GM23338 (cell line): ENCODE data around the gene ALDH18A1. TPM values are rescaled to one million over a fixed set of nuclear protein-coding genes. Genes with fewer than 3 reads are reported as not detected.
A peak's percentile ranks its signal among the peaks of the same experiment; 100 is the strongest.

ENCODE experiments used
- ATAC-seq: fragments of 200-7000 bp; cut with Tn5 transposase; 3 replicates; pipeline ENCODE4 v1.9.1; 2020
- DNase-seq: peaks from one replicate; pipeline ENCODE4 v3.0.0-alpha.2; 2015; ENCODE audit warnings: low spot score
- H2AFZ ChIP-seq: fragments of 200-600 bp; sonication (generic); 2 replicates; pipeline ENCODE4 v1.8.0; 2016; ENCODE audit warnings: antibody characterized with exemption, mild to moderate bottlenecking, moderate library complexity
- H3F3A ChIP-seq: fragments of 200-600 bp; sonication (generic); replicated peaks from 2 replicates; pipeline ENCODE4 v1.8.0; 2017; ENCODE audit warnings: antibody characterized with exemption, mixed run types, low read depth
- H3K27ac ChIP-seq: fragments of 200-600 bp; sonication (generic); 2 replicates; pipeline ENCODE4 v1.6.1; 2016; ENCODE audit warnings: low read depth
- H3K27me3 ChIP-seq: fragments of 200-600 bp; sonication (generic); 2 replicates; pipeline ENCODE4 v1.8.0; 2016; ENCODE audit warnings: mild to moderate bottlenecking, mixed run types, moderate library complexity; ENCODE audit not compliant: insufficient read depth
- H3K36me3 ChIP-seq: fragments of 200-600 bp; sonication (generic); 2 replicates; pipeline ENCODE4 v1.8.0; 2016; ENCODE audit warnings: mild to moderate bottlenecking; ENCODE audit not compliant: insufficient read depth
- H3K4me1 ChIP-seq: fragments of 200-600 bp; sonication (generic); 2 replicates; pipeline ENCODE4 v1.8.0; 2016; ENCODE audit warnings: mild to moderate bottlenecking, moderate library complexity; ENCODE audit not compliant: insufficient read depth
- H3K4me2 ChIP-seq: fragments of 200-600 bp; sonication (generic); 2 replicates; pipeline ENCODE4 v1.7.1; 2017; ENCODE audit warnings: mixed run types
- H3K4me3 ChIP-seq: fragments of 200-600 bp; sonication (generic); 2 replicates; pipeline ENCODE4 v1.6.1; 2016; ENCODE audit warnings: mixed run types
- H3K79me2 ChIP-seq: fragments of 200-600 bp; sonication (generic); replicated peaks from 2 replicates; pipeline ENCODE4 v1.8.0; 2017; ENCODE audit warnings: mild to moderate bottlenecking; ENCODE audit not compliant: insufficient read depth
- H3K9me2 ChIP-seq: fragments of 200-600 bp; sonication (generic); 2 replicates; pipeline ENCODE4 v1.8.0; 2017; ENCODE audit not compliant: insufficient read depth
- H4K20me1 ChIP-seq: fragments of 200-600 bp; sonication (generic); replicated peaks from 2 replicates; pipeline ENCODE4 v1.8.0; 2017; ENCODE audit warnings: mild to moderate bottlenecking; ENCODE audit not compliant: insufficient read depth
- H3K27ac Mint-ChIP-seq: 2 replicates; pipeline ENCODE4 v1.8.0; 2020; ENCODE audit warnings: inconsistent platforms, mild to moderate bottlenecking, moderate library complexity, mixed read lengths
- H3K27me3 Mint-ChIP-seq: 3 replicates; pipeline ENCODE4 v1.8.0; 2022; ENCODE audit warnings: low read depth, mild to moderate bottlenecking, moderate library complexity, mixed read lengths, inconsistent platforms; ENCODE audit not compliant: insufficient read depth, poor library complexity
- H3K36me3 Mint-ChIP-seq: 3 replicates; pipeline ENCODE4 v1.8.0; 2021; ENCODE audit warnings: low read depth, mild to moderate bottlenecking, inconsistent platforms, moderate library complexity, mixed read lengths
- H3K4me1 Mint-ChIP-seq: 3 replicates; pipeline ENCODE4 v1.8.0; 2020; ENCODE audit warnings: mild to moderate bottlenecking, inconsistent platforms, mixed read lengths
- H3K4me3 Mint-ChIP-seq: 3 replicates; pipeline ENCODE4 v1.8.0; 2021; ENCODE audit warnings: moderate library complexity, mild to moderate bottlenecking, inconsistent platforms, mixed read lengths
- H3K9me3 Mint-ChIP-seq: 3 replicates; pipeline ENCODE4 v1.8.0; 2020; ENCODE audit warnings: moderate library complexity, mild to moderate bottlenecking, inconsistent platforms, mixed read lengths
- CREB1 ChIP-seq: fragments of 250-450 bp; sonication (Bioruptor Pico); IDR thresholded peaks from 2 replicates; pipeline ENCODE4 v1.5.0; 2020; ENCODE audit warnings: low read depth, mild to moderate bottlenecking, moderate library complexity
- EZH2 ChIP-seq: fragments of 200-600 bp; sonication (generic); IDR thresholded peaks from one replicate; pipeline ENCODE4 v1.8.0; 2017; ENCODE audit warnings: antibody characterized with exemption, mild to moderate bottlenecking, low read depth; ENCODE audit not compliant: unreplicated experiment
- EZH2phosphoT487 ChIP-seq: fragments of 200-600 bp; sonication (generic); IDR thresholded peaks from one replicate; pipeline ENCODE4 v1.8.1; 2018; ENCODE audit warnings: antibody characterized with exemption; ENCODE audit not compliant: unreplicated experiment
- JUNB ChIP-seq: IDR thresholded peaks from one replicate; pipeline ENCODE4 v1.6.1; 2016; ENCODE audit warnings: antibody characterized with exemption; ENCODE audit not compliant: unreplicated experiment
- NANOG ChIP-seq: IDR thresholded peaks from 2 replicates; pipeline ENCODE4 v1.6.1; 2016; ENCODE audit warnings: antibody characterized with exemption, borderline replicate concordance
- POLR2AphosphoS5 ChIP-seq: IDR thresholded peaks from 2 replicates; pipeline ENCODE4 v1.6.1; 2016; ENCODE audit warnings: antibody characterized with exemption, low read depth
- STAT1 ChIP-seq: IDR thresholded peaks from one replicate; pipeline ENCODE4 v1.6.1; 2016; ENCODE audit warnings: antibody characterized with exemption; ENCODE audit not compliant: unreplicated experiment
- ZNF114 ChIP-seq: fragments of 250-450 bp; sonication (Bioruptor Pico); IDR thresholded peaks from 2 replicates; pipeline ENCODE4 v1.5.0; 2020; ENCODE audit warnings: mild to moderate bottlenecking, moderate library complexity
- ZNF331 ChIP-seq: fragments of 250-450 bp; sonication (Bioruptor Pico); IDR thresholded peaks from 2 replicates; pipeline ENCODE4 v1.5.0; 2020; ENCODE audit warnings: low read depth, mild to moderate bottlenecking, moderate library complexity
- polyA plus RNA-seq: library from polyadenylated mRNA; unstranded; fragments of >200 nt; fragmentation: Nextera tagmentation; extraction: Ambion mirVana; gene quantifications from 2 replicates; pipeline ENCODE4 v1.2.1, GENCODE V29; 2016
- total RNA-seq: library from RNA; depleted of rRNA; stranded (reverse); fragments of >200 nt; shearing (Covaris generic); gene quantifications from 2 replicates; pipeline ENCODE4 v1.2.3, GENCODE V29; 2014
- TF ChIP-seq, protein P1 (sequence below): IDR thresholded peaks from 2 replicates; pipeline ENCODE4 v1.6.1; 2016; ENCODE audit warnings: antibody characterized with exemption
- TF ChIP-seq, protein P2 (sequence below): IDR thresholded peaks from one replicate; pipeline ENCODE4 v1.6.1; 2018; ENCODE audit warnings: antibody characterized with exemption; ENCODE audit not compliant: unreplicated experiment
- TF ChIP-seq, protein P3 (sequence below): fragments of 250-450 bp; sonication (Bioruptor Pico); IDR thresholded peaks from 2 replicates; pipeline ENCODE4 v1.5.0; 2020; ENCODE audit warnings: mild to moderate bottlenecking, moderate library complexity
- TF ChIP-seq, protein P4 (sequence below), 2 experiments: fragments of 200-600 bp in 1 of 2; sonication (generic) in 1 of 2; conservative IDR thresholded peaks; 2 replicates each; pipeline versions ENCODE4 v1.5.1 to v1.6.1; 2016 to 2017; ENCODE audit warnings: antibody characterized with exemption in 2 of 2, low read depth in 2 of 2, mild to moderate bottlenecking in 2 of 2, moderate library complexity in 1 of 2

The ALDH18A1 gene
- total and polyA plus RNA-seq, 2 experiments from 2014 or later: 35.1 to 117 TPM

DNA sequence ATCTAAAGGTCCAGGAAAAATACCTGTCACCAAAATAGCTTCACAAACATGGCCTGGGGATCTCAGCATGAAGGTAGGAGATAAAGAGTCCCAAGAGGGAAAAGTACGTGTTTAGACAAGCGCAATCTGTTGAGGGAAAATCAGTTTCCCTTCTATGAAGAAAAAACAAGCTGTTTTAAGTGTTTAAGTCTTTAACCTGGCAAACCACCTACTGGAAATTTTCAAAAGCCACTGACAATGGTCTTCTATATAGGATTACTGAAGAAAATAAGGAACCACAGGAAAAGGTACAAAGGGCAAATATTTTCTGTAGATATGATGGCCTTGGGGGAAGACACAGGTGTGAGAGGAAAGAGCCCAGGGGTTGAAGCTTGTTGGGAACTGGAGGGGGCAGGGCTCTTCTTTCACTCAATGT, 21.2 kb downstream of the ALDH18A1 start:
- no peak for TF ChIP-seq ZNF331 (CRISPR knock-in tag)
- TF ChIP-seq CREB1: no peak
- TF ChIP-seq, protein P1, sequence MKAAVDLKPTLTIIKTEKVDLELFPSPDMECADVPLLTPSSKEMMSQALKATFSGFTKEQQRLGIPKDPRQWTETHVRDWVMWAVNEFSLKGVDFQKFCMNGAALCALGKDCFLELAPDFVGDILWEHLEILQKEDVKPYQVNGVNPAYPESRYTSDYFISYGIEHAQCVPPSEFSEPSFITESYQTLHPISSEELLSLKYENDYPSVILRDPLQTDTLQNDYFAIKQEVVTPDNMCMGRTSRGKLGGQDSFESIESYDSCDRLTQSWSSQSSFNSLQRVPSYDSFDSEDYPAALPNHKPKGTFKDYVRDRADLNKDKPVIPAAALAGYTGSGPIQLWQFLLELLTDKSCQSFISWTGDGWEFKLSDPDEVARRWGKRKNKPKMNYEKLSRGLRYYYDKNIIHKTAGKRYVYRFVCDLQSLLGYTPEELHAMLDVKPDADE: no peak
- no peak for TF ChIP-seq EZH2
- TF ChIP-seq, protein P2, sequence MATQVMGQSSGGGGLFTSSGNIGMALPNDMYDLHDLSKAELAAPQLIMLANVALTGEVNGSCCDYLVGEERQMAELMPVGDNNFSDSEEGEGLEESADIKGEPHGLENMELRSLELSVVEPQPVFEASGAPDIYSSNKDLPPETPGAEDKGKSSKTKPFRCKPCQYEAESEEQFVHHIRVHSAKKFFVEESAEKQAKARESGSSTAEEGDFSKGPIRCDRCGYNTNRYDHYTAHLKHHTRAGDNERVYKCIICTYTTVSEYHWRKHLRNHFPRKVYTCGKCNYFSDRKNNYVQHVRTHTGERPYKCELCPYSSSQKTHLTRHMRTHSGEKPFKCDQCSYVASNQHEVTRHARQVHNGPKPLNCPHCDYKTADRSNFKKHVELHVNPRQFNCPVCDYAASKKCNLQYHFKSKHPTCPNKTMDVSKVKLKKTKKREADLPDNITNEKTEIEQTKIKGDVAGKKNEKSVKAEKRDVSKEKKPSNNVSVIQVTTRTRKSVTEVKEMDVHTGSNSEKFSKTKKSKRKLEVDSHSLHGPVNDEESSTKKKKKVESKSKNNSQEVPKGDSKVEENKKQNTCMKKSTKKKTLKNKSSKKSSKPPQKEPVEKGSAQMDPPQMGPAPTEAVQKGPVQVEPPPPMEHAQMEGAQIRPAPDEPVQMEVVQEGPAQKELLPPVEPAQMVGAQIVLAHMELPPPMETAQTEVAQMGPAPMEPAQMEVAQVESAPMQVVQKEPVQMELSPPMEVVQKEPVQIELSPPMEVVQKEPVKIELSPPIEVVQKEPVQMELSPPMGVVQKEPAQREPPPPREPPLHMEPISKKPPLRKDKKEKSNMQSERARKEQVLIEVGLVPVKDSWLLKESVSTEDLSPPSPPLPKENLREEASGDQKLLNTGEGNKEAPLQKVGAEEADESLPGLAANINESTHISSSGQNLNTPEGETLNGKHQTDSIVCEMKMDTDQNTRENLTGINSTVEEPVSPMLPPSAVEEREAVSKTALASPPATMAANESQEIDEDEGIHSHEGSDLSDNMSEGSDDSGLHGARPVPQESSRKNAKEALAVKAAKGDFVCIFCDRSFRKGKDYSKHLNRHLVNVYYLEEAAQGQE: no peak
- TF ChIP-seq, protein P3, sequence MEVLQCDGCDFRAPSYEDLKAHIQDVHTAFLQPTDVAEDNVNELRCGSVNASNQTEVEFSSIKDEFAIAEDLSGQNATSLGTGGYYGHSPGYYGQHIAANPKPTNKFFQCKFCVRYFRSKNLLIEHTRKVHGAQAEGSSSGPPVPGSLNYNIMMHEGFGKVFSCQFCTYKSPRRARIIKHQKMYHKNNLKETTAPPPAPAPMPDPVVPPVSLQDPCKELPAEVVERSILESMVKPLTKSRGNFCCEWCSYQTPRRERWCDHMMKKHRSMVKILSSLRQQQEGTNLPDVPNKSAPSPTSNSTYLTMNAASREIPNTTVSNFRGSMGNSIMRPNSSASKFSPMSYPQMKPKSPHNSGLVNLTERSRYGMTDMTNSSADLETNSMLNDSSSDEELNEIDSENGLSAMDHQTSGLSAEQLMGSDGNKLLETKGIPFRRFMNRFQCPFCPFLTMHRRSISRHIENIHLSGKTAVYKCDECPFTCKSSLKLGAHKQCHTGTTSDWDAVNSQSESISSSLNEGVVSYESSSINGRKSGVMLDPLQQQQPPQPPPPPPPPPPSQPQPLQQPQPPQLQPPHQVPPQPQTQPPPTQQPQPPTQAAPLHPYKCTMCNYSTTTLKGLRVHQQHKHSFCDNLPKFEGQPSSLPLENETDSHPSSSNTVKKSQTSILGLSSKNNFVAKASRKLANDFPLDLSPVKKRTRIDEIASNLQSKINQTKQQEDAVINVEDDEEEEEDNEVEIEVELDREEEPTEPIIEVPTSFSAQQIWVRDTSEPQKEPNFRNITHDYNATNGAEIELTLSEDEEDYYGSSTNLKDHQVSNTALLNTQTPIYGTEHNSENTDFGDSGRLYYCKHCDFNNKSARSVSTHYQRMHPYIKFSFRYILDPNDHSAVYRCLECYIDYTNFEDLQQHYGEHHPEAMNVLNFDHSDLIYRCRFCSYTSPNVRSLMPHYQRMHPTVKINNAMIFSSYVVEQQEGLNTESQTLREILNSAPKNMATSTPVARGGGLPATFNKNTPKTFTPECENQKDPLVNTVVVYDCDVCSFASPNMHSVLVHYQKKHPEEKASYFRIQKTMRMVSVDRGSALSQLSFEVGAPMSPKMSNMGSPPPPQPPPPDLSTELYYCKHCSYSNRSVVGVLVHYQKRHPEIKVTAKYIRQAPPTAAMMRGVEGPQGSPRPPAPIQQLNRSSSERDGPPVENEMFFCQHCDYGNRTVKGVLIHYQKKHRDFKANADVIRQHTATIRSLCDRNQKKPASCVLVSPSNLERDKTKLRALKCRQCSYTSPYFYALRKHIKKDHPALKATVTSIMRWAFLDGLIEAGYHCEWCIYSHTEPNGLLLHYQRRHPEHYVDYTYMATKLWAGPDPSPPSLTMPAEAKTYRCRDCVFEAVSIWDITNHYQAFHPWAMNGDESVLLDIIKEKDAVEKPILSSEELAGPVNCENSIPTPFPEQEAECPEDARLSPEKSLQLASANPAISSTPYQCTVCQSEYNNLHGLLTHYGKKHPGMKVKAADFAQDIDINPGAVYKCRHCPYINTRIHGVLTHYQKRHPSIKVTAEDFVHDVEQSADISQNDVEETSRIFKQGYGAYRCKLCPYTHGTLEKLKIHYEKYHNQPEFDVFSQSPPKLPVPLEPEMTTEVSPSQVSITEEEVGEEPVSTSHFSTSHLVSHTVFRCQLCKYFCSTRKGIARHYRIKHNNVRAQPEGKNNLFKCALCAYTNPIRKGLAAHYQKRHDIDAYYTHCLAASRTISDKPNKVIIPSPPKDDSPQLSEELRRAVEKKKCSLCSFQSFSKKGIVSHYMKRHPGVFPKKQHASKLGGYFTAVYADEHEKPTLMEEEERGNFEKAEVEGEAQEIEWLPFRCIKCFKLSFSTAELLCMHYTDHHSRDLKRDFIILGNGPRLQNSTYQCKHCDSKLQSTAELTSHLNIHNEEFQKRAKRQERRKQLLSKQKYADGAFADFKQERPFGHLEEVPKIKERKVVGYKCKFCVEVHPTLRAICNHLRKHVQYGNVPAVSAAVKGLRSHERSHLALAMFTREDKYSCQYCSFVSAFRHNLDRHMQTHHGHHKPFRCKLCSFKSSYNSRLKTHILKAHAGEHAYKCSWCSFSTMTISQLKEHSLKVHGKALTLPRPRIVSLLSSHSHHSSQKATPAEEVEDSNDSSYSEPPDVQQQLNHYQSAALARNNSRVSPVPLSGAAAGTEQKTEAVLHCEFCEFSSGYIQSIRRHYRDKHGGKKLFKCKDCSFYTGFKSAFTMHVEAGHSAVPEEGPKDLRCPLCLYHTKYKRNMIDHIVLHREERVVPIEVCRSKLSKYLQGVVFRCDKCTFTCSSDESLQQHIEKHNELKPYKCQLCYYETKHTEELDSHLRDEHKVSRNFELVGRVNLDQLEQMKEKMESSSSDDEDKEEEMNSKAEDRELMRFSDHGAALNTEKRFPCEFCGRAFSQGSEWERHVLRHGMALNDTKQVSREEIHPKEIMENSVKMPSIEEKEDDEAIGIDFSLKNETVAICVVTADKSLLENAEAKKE (CRISPR knock-in tag): no peak
- TF ChIP-seq ZNF114 (CRISPR knock-in tag): no peak
- TF ChIP-seq, protein P4, sequence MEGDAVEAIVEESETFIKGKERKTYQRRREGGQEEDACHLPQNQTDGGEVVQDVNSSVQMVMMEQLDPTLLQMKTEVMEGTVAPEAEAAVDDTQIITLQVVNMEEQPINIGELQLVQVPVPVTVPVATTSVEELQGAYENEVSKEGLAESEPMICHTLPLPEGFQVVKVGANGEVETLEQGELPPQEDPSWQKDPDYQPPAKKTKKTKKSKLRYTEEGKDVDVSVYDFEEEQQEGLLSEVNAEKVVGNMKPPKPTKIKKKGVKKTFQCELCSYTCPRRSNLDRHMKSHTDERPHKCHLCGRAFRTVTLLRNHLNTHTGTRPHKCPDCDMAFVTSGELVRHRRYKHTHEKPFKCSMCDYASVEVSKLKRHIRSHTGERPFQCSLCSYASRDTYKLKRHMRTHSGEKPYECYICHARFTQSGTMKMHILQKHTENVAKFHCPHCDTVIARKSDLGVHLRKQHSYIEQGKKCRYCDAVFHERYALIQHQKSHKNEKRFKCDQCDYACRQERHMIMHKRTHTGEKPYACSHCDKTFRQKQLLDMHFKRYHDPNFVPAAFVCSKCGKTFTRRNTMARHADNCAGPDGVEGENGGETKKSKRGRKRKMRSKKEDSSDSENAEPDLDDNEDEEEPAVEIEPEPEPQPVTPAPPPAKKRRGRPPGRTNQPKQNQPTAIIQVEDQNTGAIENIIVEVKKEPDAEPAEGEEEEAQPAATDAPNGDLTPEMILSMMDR (conservative IDR thresholded peaks at IDR 0.05; ENCODE audit: low read depth in 2 of 2): no peak
- no peak for TF ChIP-seq STAT1
- TF ChIP-seq EZH2phosphoT487: no peak
- no peak for TF ChIP-seq NANOG
- no peak for TF ChIP-seq JUNB
- no peak for TF ChIP-seq POLR2AphosphoS5
- Mint-ChIP-seq H3K4me1 (no peaks in the 10 kb centered on the region), H3K27ac (peak overlapping the region; percentile 34; the same call in 1 of the 2 replicates), H3K9me3 (no peaks in the 10 kb centered on the region), H3K4me3 (no peak overlapping the region), H3K36me3 (peaks cover 73% of the 10 kb centered on the region), H3K27me3 (no peaks in the 10 kb centered on the region)
- peaks cover 63% of the 10 kb centered on the region for H3K36me3 ChIP-seq
- H3K4me2 ChIP-seq: no peak overlapping the region
- no peak for ATAC-seq
- H3F3A ChIP-seq: 0 out of 2 replicates have a peak, but pooled peaks cover 2% of the 10 kb centered on the region
- H3K9me2 ChIP-seq: no peaks in the 10 kb centered on the region
- H4K20me1 ChIP-seq: 0 out of 2 replicates have a peak, but pooled peaks cover 8% of the 10 kb centered on the region
- peak overlapping the region; percentile 61; the same call in 1 of the 2 replicates for H3K27ac ChIP-seq
- no peak overlapping the region for H2AFZ ChIP-seq
- H3K4me3 ChIP-seq: no peak overlapping the region
- DNase-seq: no peak
- no peaks in the 10 kb centered on the region for H3K79me2 ChIP-seq
- no peaks in the 10 kb centered on the region for H3K27me3 ChIP-seq
- H3K4me1 ChIP-seq: no peaks in the 10 kb centered on the region
